Adrenal gland (tissue), 5 donors: ENCODE measurements around the gene TUBGCP2.

Source experiments
- POLR2A ChIP-seq, 2 donors: fragments of 450-650 bp; IDR thresholded peaks; one replicate each; pipeline ENCODE4 v1.6.1; 2017; ENCODE audit warnings: antibody characterized with exemption in 2 of 2, mild to moderate bottlenecking in 2 of 2, moderate library complexity in 1 of 2
- TF ChIP-seq, protein P1 (sequence below), 6 experiments: fragments of 450-650 bp in 4 of 6; fragments of 200-600 bp in 2 of 6; sonication (generic) in 1 of 6; IDR thresholded peaks; 1 replicate in 5 of 6; 2 replicates in 1 of 6; pipeline versions ENCODE4 v1.5.1 to v1.8.0; 2016 to 2021; ENCODE audit warnings: antibody characterized with exemption in 6 of 6, mild to moderate bottlenecking in 2 of 6, moderate library complexity in 1 of 6
- donor health status: DM: no; HTN: no; CAD: no.

- TF ChIP-seq POLR2A (IDR thresholded peaks at IDR 0.05) = no peak
- TF ChIP-seq, protein P1, sequence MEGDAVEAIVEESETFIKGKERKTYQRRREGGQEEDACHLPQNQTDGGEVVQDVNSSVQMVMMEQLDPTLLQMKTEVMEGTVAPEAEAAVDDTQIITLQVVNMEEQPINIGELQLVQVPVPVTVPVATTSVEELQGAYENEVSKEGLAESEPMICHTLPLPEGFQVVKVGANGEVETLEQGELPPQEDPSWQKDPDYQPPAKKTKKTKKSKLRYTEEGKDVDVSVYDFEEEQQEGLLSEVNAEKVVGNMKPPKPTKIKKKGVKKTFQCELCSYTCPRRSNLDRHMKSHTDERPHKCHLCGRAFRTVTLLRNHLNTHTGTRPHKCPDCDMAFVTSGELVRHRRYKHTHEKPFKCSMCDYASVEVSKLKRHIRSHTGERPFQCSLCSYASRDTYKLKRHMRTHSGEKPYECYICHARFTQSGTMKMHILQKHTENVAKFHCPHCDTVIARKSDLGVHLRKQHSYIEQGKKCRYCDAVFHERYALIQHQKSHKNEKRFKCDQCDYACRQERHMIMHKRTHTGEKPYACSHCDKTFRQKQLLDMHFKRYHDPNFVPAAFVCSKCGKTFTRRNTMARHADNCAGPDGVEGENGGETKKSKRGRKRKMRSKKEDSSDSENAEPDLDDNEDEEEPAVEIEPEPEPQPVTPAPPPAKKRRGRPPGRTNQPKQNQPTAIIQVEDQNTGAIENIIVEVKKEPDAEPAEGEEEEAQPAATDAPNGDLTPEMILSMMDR (IDR thresholded peaks at IDR 0.05) = no peak
Measured at GRCh38 chr10:133263674-133264073, 45.0 kb downstream of the TUBGCP2 start.
